Urinary bladder (tissue), 4 donors: ENCODE data around the gene HLA-DQB1. TPM values are rescaled to one million over a fixed set of nuclear protein-coding genes. Genes with fewer than 3 reads are reported as not detected.
"Not testable (repeated sequence)": the region's sequence is repeated elsewhere in the genome, so short reads cannot be mapped to it uniquely, and the experiment has no call there.

Experiments used
- DNase-seq: peaks from one replicate; pipeline ENCODE4 v3.0.0-alpha.2; 2015; ENCODE audit errors: extremely low spot score
- H3K27ac ChIP-seq: one replicate; pipeline ENCODE4 v1.5.1; 2013; ENCODE audit warnings: low read depth, mild to moderate bottlenecking, moderate library complexity
- H3K36me3 ChIP-seq: one replicate; pipeline ENCODE4 v1.6.1; 2013; ENCODE audit warnings: mild to moderate bottlenecking, moderate library complexity; ENCODE audit not compliant: insufficient read depth
- H3K4me1 ChIP-seq: one replicate; pipeline ENCODE4 v1.6.1; 2013; ENCODE audit warnings: mild to moderate bottlenecking, moderate library complexity; ENCODE audit not compliant: insufficient read depth
- H3K4me3 ChIP-seq: one replicate; pipeline ENCODE4 v1.5.1; 2013; ENCODE audit warnings: low read depth, low read length
- WGBS: extraction: QIAGEN DNeasy Blood & Tissue Kit; methylation state at CpG from one replicate; pipeline ENCODE4 v1.1.7; 2013; 5-methylcytosine and 5-hydroxymethylcytosine counted together
- polyA plus RNA-seq: library from polyadenylated mRNA; stranded (reverse); fragments of 200-250 nt; gene quantifications from one replicate; pipeline ENCODE4 v1.2.3, GENCODE V29; 2013
- total RNA-seq: library from RNA; depleted of rRNA; stranded (reverse); fragments of >200 nt; gene quantifications from one replicate; pipeline ENCODE4 v1.2.3, GENCODE V29; 2014
- donor health status: healthy with polysubstance abuse.
- donor health status: healthy.

The HLA-DQB1 gene
- total and polyA plus RNA-seq, 2 donors = 4.0 to 36.1 TPM

DNA sequence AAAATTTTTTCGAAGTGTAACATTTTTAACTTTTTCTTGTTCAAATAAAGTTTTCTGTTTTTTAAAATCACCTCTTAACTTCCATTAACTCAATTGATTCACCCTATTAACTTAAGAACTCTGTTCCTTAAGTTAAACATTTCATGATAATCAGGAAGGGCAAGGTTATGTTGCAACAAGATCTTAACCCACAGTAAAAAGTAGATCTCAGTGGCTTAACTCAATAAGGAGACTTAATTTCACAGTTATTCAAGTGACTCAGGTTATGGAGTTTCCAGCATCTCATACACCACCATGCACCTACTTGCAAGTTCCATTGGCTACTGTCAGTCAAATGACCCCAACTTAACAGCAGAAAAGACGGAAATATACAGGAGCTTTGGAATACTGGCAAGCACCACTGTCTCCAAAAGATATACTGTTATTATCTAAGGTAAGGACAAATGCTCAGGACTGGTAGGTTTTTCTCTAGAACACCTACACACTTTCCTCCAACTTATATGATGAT, 11.2 kb downstream of the HLA-DQB1 start:
- H3K4me3 ChIP-seq = no peak overlapping the region
- no peaks in the 10 kb centered on the region for H3K36me3 ChIP-seq
- DNase-seq = no peak
- WGBS = 86% methylated on average over 2 of the region's 2 CpGs
- H3K4me1 ChIP-seq = no peaks in the 10 kb centered on the region
- no peak overlapping the region for H3K27ac ChIP-seq

DNA sequence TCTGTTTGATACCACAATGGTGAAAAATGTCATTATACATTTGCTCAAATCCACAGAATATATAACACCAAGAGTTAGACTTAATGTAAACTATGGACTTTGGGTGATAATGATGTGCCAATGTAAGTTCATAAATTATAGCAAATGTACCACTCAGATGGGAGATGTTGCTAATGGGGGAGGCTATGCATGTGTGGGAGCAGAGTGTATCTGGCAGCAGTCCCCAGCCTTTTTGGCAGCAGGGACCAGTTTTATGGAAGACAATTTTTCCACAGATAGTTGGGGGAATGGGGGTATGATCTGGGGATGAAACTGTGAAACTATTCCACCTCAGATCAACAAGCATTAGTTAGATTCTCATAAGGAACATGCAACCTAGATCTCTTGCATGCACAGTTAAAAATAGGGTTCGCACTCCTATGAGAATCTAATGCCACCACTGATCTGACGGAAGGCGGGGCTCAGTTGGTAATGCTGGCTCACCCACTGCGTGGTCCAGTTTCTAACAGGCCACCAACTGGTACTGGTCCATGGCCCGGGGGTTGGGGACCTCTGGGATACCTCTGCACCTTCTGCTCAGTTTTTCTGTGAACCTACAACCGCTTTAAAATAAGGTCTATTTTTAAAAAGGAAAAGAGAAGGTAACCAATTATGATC, 21.3 kb downstream of the HLA-DQB1 start:
- no peak overlapping the region for H3K27ac ChIP-seq
- H3K36me3 ChIP-seq = no peaks in the 10 kb centered on the region
- H3K4me1 ChIP-seq = no peaks in the 10 kb centered on the region
- DNase-seq = no peak
- WGBS = 94% methylated on average over 6 of the region's 6 CpGs
- no peak overlapping the region for H3K4me3 ChIP-seq

DNA sequence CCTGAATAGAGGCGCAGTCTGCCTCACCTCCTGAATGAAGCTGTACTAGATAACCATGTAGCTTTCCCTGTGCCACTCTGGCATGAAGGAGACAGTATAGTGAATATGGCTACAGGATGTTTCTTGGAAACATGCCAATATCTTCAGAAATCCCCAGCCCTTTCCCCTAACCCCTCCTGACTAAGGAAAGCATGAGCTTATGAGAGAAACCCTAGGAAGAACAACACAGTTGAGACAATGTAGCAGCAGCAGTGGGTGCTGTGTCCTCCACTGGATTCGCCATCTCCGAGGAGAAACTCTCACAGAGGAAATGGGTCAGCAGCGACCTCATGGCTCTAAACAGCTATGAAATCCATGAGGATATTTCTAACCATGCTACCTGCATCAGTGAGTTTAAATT, 22.6 kb downstream of the HLA-DQB1 start:
- Histone ChIP-seq H3K36me3 (no peaks in the 10 kb centered on the region), H3K4me3 (no peak overlapping the region), H3K27ac (no peak overlapping the region), H3K4me1 (no peaks in the 10 kb centered on the region)
- DNase-seq = no peak
- WGBS = 80% methylated on average over 4 of the region's 4 CpGs

DNA sequence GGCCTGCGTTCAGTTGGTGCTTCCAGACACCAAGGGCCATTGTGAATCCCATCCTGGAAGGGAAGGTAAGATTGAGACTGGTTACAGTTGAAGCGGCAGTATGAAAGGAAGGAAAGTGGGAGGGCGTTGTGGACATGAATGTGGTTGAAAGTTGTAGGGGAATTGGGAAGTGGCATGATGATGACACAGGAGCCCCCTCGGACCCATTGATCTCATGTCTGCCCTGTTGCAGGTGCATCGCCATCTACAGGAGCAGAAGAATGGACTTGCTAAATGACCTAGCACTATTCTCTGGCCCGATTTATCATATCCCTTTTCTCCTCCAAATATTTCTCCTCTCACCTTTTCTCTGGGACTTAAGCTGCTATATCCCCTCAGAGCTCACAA, 23.7 kb downstream of the HLA-DQB1 start:
- H3K36me3 ChIP-seq = no peaks in the 10 kb centered on the region
- no peak overlapping the region for H3K4me3 ChIP-seq
- WGBS = 92% methylated on average over 6 of the region's 6 CpGs
- H3K4me1 ChIP-seq = no peaks in the 10 kb centered on the region
- DNase-seq = no peak
- no peak overlapping the region for H3K27ac ChIP-seq

DNA sequence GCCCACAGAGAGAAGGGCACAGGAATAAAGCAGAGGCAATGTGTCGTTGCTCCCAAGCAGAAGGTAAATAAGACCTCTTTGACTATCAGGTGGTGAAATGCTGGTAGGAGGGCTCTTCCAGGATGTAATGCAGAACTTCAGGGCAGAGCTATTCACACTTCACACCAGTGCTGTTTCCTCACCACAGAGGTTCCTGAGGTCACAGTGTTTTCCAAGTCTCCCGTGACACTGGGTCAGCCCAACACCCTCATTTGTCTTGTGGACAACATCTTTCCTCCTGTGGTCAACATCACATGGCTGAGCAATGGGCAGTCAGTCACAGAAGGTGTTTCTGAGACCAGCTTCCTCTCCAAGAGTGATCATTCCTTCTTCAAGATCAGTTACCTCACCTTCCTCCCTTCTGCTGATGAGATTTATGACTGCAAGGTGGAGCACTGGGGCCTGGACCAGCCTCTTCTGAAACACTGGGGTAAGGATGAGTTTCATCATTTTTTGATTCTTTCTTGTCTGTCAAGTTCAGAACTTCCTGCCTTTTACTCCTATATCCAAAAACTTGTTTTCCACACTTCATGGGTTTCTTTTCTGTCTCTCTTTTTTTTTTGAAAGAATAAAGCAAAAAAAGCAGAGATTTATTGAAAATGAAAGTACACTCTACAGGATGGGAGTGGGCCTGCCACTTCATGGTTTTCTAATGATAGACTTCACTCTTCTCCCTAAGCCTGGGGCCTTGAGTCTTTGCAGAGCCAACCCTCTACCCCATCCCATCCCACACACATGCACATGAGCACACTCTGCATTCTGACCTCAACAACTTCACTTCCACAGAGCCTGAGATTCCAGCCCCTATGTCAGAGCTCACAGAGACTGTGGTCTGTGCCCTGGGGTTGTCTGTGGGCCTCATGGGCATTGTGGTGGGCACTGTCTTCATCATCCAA, 24.4 kb downstream of the HLA-DQB1 start:
- DNase-seq, H3K4me1 ChIP-seq, H3K27ac ChIP-seq, H3K36me3 ChIP-seq, H3K4me3 ChIP-seq: not testable (repeated sequence)
- WGBS = 81% methylated on average over 2 of the region's 2 CpGs

DNA sequence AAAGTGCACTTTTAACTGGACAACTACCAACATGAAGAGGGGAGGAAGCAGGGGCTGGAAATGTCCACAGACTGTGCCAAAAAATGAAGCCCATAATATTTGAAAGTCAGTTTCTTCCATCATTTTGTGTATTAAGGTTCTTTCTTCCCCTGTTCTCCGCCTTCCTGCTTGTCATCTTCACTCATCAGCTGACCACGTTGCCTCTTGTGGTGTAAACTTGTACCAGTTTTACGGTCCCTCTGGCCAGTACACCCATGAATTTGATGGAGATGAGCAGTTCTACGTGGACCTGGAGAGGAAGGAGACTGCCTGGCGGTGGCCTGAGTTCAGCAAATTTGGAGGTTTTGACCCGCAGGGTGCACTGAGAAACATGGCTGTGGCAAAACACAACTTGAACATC, 25.3 kb downstream of the HLA-DQB1 start:
- H3K4me1 ChIP-seq = no peaks in the 10 kb centered on the region
- no peak overlapping the region for H3K27ac ChIP-seq
- WGBS = 82% methylated on average over 6 of the region's 6 CpGs
- no peak for DNase-seq
- H3K36me3 ChIP-seq = no peaks in the 10 kb centered on the region
- no peak overlapping the region for H3K4me3 ChIP-seq

DNA sequence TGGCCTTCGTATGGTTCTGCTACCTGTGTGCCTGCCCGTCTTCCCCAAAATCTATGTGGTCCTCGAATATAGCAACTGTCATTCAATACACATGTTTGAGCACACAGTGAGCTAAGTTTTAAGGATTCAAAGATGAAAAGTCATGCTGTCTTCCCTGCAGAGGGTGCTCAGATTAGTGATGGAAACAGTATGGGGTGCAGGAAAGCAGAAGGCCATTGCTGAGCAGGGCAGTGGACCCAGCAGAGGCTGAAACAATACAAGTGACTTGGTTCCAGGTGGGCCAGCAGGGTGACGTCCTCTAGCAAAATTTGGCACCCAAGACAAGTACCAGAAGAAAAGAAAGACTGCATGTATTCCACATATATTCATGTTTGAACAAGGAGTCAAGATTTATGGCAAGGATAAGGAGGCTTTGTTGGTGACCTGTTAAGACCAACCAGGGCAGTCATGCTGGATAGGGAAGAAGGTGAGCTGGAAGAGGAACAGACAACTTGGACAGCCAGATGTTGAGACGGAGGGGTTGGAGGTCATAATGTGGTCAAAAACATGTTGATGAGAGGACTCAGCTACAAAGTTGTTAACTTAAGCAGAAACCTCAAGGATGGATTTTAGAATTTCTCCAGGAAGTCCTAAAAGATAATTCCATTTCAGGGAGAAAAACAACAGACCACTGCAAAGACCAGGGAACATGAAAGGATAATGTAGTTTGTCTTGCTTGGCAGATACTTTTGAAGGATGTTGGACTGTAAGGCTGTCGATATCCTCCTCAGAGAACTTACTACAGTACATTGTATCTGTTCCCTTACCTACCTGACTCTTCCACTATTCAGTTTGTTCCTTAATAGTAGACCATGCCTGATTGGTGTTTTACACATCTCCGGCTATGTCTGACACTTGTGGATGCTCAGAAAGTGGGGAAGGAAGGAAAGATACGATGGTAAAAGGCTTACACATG, 26.7 kb downstream of the HLA-DQB1 start:
- Histone ChIP-seq H3K4me1 (no peaks in the 10 kb centered on the region), H3K4me3 (no peak overlapping the region), H3K36me3 (no peaks in the 10 kb centered on the region), H3K27ac (no peak overlapping the region)
- no peak for DNase-seq
- WGBS = 66% methylated on average over 8 of the region's 8 CpGs

DNA sequence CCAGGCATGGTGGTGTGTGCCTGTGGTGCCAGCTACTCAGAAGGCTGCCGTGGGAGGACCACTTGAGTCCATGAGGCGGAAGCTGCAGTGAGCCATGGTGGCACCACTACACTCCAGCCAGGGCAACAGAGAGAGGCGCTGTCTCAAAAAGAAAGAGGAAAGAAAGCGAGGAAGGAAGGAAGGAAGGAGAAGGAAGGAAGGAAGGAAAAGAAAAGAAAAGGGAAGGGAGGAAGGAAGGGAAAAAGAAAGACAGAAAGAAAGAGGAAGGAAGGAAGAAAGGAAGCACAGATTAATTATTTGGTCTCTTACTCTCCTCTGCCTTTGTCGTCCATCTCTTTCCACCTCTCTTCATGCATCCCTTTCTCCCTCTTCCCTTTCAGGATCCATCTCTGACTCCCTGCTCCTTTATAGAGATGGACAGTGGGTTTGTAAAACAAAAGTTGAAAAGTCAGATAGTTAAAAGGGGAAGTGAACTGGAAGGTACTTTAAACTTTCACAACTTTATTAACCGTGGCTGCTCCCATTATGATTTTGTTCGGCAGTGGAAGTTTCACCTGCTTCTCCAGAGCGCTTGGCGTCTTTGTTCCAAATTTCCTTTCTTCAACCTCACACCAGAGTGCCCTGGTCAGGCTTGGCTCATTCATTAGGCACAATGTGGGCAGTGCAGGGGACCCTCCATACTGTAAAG, 27.8 kb downstream of the HLA-DQB1 start:
- Histone ChIP-seq H3K36me3 (no peaks in the 10 kb centered on the region), H3K4me3 (no peak overlapping the region), H3K27ac (no peak overlapping the region), H3K4me1 (no peaks in the 10 kb centered on the region)
- no peak for DNase-seq
- 79% methylated on average over 9 of the region's 9 CpGs for WGBS

DNA sequence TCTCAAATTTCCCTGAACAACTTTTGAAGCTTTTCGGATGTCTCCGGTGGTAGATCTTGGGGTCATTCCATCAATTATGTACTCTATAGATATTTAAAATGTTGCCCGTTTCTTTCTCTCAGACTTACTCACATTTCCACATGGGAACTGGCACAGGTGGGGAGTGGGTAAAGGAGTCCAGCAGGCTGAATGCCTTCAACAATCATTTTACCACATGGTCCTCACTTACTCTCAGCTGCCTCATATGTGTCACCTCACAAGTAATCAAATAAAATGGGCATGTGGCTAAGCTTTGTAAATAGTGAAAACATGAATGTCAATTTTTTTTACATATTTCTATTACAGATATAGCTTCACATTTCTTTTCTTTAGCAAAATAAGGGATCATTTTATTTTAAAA, 28.6 kb downstream of the HLA-DQB1 start:
- DNase-seq = no peak
- whole genome bisulfite sequencing = 66% methylated on average over 3 of the region's 3 CpGs
- no peaks in the 10 kb centered on the region for H3K4me1 ChIP-seq
- H3K27ac ChIP-seq = no peak overlapping the region
- no peaks in the 10 kb centered on the region for H3K36me3 ChIP-seq
- H3K4me3 ChIP-seq = no peak overlapping the region

DNA sequence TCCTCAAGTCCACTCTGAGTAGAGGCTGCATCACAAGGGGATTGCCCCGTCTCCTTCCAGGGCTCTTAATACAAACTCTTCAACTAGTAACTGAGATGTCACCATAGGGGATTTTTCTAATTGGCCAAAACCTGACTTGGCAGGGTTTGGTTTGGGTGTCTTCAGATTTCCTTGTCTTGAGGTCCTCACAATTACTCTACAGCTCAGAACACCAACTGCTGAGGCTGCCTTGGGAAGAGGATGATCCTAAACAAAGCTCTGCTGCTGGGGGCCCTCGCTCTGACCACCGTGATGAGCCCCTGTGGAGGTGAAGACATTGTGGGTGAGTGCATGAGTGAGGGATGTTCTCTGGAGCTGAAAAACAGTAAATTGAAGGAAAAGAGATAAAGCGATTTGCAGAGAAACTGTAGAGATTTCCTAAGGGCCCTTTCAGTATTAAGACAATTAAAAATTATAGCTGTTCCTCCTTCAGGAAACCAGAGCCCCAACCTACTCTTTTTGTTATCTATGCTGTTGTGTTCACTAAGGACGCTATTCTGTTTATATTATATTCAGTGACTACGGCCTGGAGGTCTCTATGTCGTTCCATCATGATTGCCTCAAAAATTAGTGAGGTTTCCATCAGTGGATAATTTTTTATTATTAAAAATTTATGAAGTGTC, 29.1 kb downstream of the HLA-DQB1 start, which contains the start of gene HLA-DQA1:
Gene HLA-DQA1 (plus strand): TSS at position 188 of the 662 bp plus-strand sequence. CDS start 53 bp downstream, at position 241.
- WGBS = 48% methylated on average over 7 of the region's 7 CpGs
- Histone ChIP-seq H3K27ac (no peak within 1 kb of the TSS), H3K4me1 (no peaks in the 10 kb centered on the region), H3K36me3 (no peaks in the 10 kb centered on the region), H3K4me3 (no peak within 1 kb of the TSS)
- no peak for DNase-seq

DNA sequence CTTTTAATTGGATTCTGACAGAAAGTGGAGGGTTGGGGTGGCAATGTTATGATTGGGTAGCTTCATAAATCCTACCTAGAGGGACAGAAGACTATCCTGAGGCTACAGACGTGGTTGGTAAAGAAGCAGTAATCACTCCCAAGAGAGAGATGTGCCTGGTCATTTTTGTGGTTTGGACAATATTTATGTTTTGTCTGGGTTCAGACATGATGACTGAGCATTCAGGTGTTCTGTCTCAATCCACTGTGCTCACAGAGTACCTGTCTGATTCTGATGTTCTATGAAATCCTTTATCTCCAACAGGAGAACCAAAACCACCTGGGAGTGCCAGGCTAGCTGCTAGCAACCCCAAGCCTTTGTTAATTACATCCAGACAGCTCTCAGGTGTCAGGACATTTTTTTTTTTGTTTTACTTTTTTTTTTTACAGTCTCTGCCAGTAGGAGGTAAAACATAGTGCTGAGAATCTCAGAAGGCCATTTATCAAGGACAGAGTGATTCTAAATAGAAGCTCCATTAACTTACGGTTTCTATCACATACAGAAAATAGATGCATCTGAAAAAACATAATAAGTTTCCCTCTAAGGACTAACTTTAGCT, 30.8 kb downstream of the HLA-DQB1 start:
- Histone ChIP-seq H3K4me1 (no peaks in the 10 kb centered on the region), H3K36me3 (no peaks in the 10 kb centered on the region), H3K4me3 (no peak overlapping the region), H3K27ac (no peak overlapping the region)
- DNase-seq = no peak
- 13% methylated on average over 2 of the region's 2 CpGs for WGBS

DNA sequence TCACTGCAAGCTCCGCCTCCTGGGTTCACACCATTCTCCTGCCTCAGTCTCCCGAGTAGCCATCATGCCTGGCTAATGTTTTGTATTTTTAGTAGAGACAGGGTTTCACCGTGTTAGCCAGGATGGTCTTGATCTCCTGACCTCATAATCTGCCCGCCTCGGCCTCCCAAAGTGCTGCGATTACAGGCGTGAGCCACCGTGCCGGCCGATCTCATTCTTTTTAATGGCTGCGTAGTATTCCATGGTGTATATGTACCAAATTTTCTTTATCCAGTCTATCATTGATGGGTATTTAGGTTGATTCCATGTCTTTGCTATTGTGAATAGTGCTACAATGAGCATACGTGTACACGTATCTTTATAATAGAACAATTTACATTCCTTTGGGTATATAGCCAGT, 36.7 kb downstream of the HLA-DQB1 start:
- not testable (repeated sequence) for H3K27ac ChIP-seq, DNase-seq, H3K4me3 ChIP-seq, H3K4me1 ChIP-seq, H3K36me3 ChIP-seq
- 68% methylated on average over 2 of the region's 13 CpGs for WGBS
